Spleen (tissue), 7 donors: Measurements from ENCODE around the gene EVA1A.

Source experiments
- POLR2A ChIP-seq, 3 donors: fragments of 450-650 bp; IDR thresholded peaks; one replicate each; pipeline ENCODE4 v1.5.1; 2017; ENCODE audit warnings: antibody characterized with exemption in 3 of 3, mild to moderate bottlenecking in 1 of 3
- POLR2AphosphoS5 ChIP-seq, 3 donors: sonication (generic); formaldehyde crosslinking; IDR thresholded peaks; one replicate each; pipeline ENCODE4 v1.5.1; 2017; ENCODE audit warnings: antibody characterized with exemption in 3 of 3
- TF ChIP-seq, protein P1 (sequence below), 11 experiments: fragments of 200-600 bp in 7 of 11; fragments of 450-650 bp in 4 of 11; sonication (generic) in 4 of 11; IDR thresholded peaks in 8 of 11; conservative IDR thresholded peaks in 3 of 11; 1 replicate in 7 of 11; 2 replicates in 4 of 11; pipeline versions ENCODE4 v1.4.0 to v1.8.0; 2016 to 2021; ENCODE audit warnings: antibody characterized with exemption in 11 of 11, inconsistent platforms in 4 of 11, mild to moderate bottlenecking in 1 of 11
- donor health status: DM: no; HTN: no; CAD: no; lungs with moderate emphysema.
- donor health status: DM: no; HTN: no; CAD: no.
- donor health status: DM: no; HTN: no; CAD: no.

DNA sequence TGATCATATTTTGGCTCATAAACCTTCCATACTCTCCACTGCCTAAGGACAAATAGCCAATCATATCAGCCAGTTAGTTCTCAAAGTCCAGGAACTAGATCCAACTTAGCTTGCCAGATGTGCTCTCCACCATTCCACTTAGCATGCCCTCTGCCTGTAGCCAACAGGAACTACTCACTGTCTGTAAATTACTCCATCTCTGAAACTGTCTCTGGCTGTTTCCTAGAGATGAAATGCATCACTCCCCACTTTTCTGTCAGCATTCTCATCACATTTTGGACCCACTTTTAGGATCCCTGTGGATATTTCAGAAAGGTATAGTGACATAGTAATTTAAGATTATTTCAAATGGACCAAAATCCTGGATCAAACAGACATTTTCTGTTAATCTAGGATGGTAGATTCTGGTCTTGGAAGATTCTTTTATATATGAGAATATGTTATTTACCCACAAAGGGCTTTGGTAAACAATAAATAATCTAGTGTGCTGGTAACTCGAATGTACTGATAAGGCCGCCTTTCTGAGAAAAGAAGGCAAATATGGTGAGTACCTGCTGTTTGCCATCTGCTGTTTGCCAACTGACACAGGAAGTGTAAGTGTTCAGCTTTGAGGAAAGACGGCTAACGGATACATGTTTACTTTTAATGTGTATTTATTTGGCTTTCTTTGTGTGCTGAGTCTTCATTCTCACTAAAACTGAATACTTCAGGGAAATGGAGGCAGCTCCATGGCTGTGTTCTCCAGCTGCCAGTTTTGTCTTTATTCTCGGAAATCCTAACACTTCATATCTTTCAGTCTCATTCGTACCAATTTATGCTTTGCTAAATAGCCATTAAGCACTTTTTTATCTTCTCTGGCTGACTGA is 79.5 kb downstream of the EVA1A start:
- TF ChIP-seq POLR2A (IDR thresholded peaks at IDR 0.05) (no peak), POLR2AphosphoS5 (IDR thresholded peaks at IDR 0.05) (no peak)
- TF ChIP-seq, protein P1, sequence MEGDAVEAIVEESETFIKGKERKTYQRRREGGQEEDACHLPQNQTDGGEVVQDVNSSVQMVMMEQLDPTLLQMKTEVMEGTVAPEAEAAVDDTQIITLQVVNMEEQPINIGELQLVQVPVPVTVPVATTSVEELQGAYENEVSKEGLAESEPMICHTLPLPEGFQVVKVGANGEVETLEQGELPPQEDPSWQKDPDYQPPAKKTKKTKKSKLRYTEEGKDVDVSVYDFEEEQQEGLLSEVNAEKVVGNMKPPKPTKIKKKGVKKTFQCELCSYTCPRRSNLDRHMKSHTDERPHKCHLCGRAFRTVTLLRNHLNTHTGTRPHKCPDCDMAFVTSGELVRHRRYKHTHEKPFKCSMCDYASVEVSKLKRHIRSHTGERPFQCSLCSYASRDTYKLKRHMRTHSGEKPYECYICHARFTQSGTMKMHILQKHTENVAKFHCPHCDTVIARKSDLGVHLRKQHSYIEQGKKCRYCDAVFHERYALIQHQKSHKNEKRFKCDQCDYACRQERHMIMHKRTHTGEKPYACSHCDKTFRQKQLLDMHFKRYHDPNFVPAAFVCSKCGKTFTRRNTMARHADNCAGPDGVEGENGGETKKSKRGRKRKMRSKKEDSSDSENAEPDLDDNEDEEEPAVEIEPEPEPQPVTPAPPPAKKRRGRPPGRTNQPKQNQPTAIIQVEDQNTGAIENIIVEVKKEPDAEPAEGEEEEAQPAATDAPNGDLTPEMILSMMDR (IDR thresholded peaks at IDR 0.05 in 8 of 11, conservative IDR thresholded peaks at IDR 0.05 in 3 of 11), result peak in 1 of 11 experiments; percentile 25
